WTC11 (cell line): ENCODE results near the gene MLPH. TPM values are rescaled to one million over a fixed set of nuclear protein-coding genes. Genes with fewer than 3 reads are reported as not detected.

Experiments
- ATAC-seq: fragments of 200-7000 bp; cut with Tn5 transposase; 2 replicates; pipeline ENCODE4 v1.10.0; 2021; ENCODE audit warnings: mild to moderate bottlenecking, moderate library complexity
- CTCF ChIA-PET: fragments of 300-600 bp; sonication (Branson Sonifier 250); formaldehyde crosslinking; loops from one replicate; lab custom pipeline; 2021; ENCODE audit warnings: antibody characterized with exemption; lab: Charles Lee
- POLR2A ChIA-PET: fragments of 350-600 bp; sonication (Branson Sonifier 250); formaldehyde crosslinking; loops from one replicate; lab custom pipeline; 2021; ENCODE audit warnings: antibody characterized with exemption; lab: Charles Lee
- DNase-seq: peaks from one replicate; pipeline ENCODE4 v3.0.0; 2021; ENCODE audit warnings: low spot score
- H3K27ac Mint-ChIP-seq: 2 replicates; pipeline ENCODE4 v1.8.0; 2021; ENCODE audit warnings: mixed read lengths
- H3K27me3 Mint-ChIP-seq: 2 replicates; pipeline ENCODE4 v1.8.0; 2021; ENCODE audit warnings: low read depth, mild to moderate bottlenecking, moderate library complexity, mixed read lengths
- H3K36me3 Mint-ChIP-seq: 2 replicates; pipeline ENCODE4 v1.8.0; 2021; ENCODE audit warnings: mixed read lengths
- H3K4me1 Mint-ChIP-seq: 2 replicates; pipeline ENCODE4 v1.8.0; 2022; ENCODE audit warnings: mixed read lengths
- H3K4me3 Mint-ChIP-seq: 2 replicates; pipeline ENCODE4 v1.8.0; 2021; ENCODE audit warnings: mild to moderate bottlenecking, moderate library complexity, mixed read lengths
- H3K9me3 Mint-ChIP-seq: 2 replicates; pipeline ENCODE4 v1.8.0; 2021; ENCODE audit warnings: mixed read lengths
- ARID4B ChIP-seq: sonication (generic); formaldehyde crosslinking; IDR thresholded peaks from 2 replicates; pipeline ENCODE4 v1.8.0; 2023; ENCODE audit warnings: missing genetic modification reagents, mild to moderate bottlenecking, borderline replicate concordance
- CREM ChIP-seq: sonication (generic); formaldehyde crosslinking; IDR thresholded peaks from 2 replicates; pipeline ENCODE4 v1.8.1; 2022; ENCODE audit warnings: mild to moderate bottlenecking, missing genetic modification reagents, moderate library complexity
- EMX1 ChIP-seq: fragments of 250-450 bp; sonication (Bioruptor Pico); IDR thresholded peaks from 2 replicates; pipeline ENCODE4 v1.8.0; 2021; ENCODE audit warnings: mild to moderate bottlenecking
- FOXP4 ChIP-seq: sonication (generic); formaldehyde crosslinking; IDR thresholded peaks from 2 replicates; pipeline ENCODE4 v1.8.0; 2022; ENCODE audit warnings: mild to moderate bottlenecking, missing genetic modification reagents
- HMGXB4 ChIP-seq: sonication (generic); formaldehyde crosslinking; IDR thresholded peaks from 2 replicates; pipeline ENCODE4 v1.8.1; 2023; ENCODE audit warnings: mild to moderate bottlenecking, moderate library complexity, missing genetic modification reagents
- KAT7 ChIP-seq: sonication (generic); formaldehyde crosslinking; IDR thresholded peaks from 2 replicates; pipeline ENCODE4 v1.8.1; 2023; ENCODE audit warnings: missing genetic modification reagents, mild to moderate bottlenecking, borderline replicate concordance
- MLX ChIP-seq: sonication (generic); formaldehyde crosslinking; IDR thresholded peaks from 2 replicates; pipeline ENCODE4 v1.8.1; 2023; ENCODE audit warnings: mild to moderate bottlenecking, missing genetic modification reagents, moderate library complexity
- NFE2L1 ChIP-seq: sonication (generic); formaldehyde crosslinking; IDR thresholded peaks from 2 replicates; pipeline ENCODE4 v1.8.1; 2023; ENCODE audit warnings: missing genetic modification reagents
- NR3C1 ChIP-seq: sonication (generic); formaldehyde crosslinking; conservative IDR thresholded peaks from 2 replicates; pipeline ENCODE4 v1.8.1; 2023; ENCODE audit warnings: low read depth, mild to moderate bottlenecking, missing genetic modification reagents
- SOX15 ChIP-seq: fragments of 250-450 bp; sonication (Bioruptor Pico); IDR thresholded peaks from 2 replicates; pipeline ENCODE4 v1.9.0; 2021; ENCODE audit warnings: mild to moderate bottlenecking
- TCF7 ChIP-seq: sonication (generic); formaldehyde crosslinking; IDR thresholded peaks from 2 replicates; pipeline ENCODE4 v1.8.0; 2022; ENCODE audit warnings: mild to moderate bottlenecking, low read depth, missing genetic modification reagents, moderate library complexity
- TP53 ChIP-seq: sonication (generic); formaldehyde crosslinking; IDR thresholded peaks from 2 replicates; pipeline ENCODE4 v1.8.1; 2023; ENCODE audit warnings: mild to moderate bottlenecking, missing genetic modification reagents
- ZBTB21 ChIP-seq: sonication (generic); formaldehyde crosslinking; IDR thresholded peaks from 2 replicates; pipeline ENCODE4 v1.8.1; 2023; ENCODE audit warnings: mild to moderate bottlenecking, missing genetic modification reagents, borderline replicate concordance
- ZNF232 ChIP-seq: sonication (generic); formaldehyde crosslinking; IDR thresholded peaks from 2 replicates; pipeline ENCODE4 v1.8.0; 2022; ENCODE audit warnings: mild to moderate bottlenecking, missing genetic modification reagents
- ZNF281 ChIP-seq: sonication (generic); formaldehyde crosslinking; IDR thresholded peaks from 2 replicates; pipeline ENCODE4 v1.8.0; 2023; ENCODE audit warnings: mild to moderate bottlenecking, missing genetic modification reagents
- ZNF532 ChIP-seq: fragments of 250-450 bp; sonication (Bioruptor Pico); IDR thresholded peaks from 2 replicates; pipeline ENCODE4 v1.9.0; 2021; ENCODE audit warnings: mild to moderate bottlenecking, borderline replicate concordance
- total RNA-seq: library from RNA; stranded (reverse); gene quantifications from 3 replicates; pipeline ENCODE4 v1.2.3, GENCODE V29; 2021

The MLPH gene
- total RNA-seq, 1 experiment from 2014 or later, result 10.3 TPM

- TF ChIP-seq ARID4B (CRISPR knock-in tag) (no peak), FOXP4 (no peak), NFE2L1 (CRISPR knock-in tag) (no peak)
Measured at GRCh38 chr2:237448171-237448570, 38.9 kb upstream of the MLPH start (continued).

- no peaks in the 10 kb centered on the region for H3K36me3 Mint-ChIP-seq
- H3K4me3 Mint-ChIP-seq, result no peak overlapping the region
- H3K27ac Mint-ChIP-seq, result no peak overlapping the region
- peaks cover 21% of the 10 kb centered on the region for H3K4me1 Mint-ChIP-seq
- peaks cover 17% of the 10 kb centered on the region for H3K27me3 Mint-ChIP-seq
- TF ChIP-seq KAT7 (CRISPR knock-in tag) (no peak), ZBTB21 (no peak), ZNF281 (no peak), EMX1 (CRISPR knock-in tag) (no peak), MLX (CRISPR knock-in tag) (no peak), TCF7 (CRISPR knock-in tag) (no peak), NR3C1 (CRISPR knock-in tag) (no peak), TP53 (no peak), ZNF232 (CRISPR knock-in tag) (no peak), ZNF532 (no peak), HMGXB4 (no peak), CREM (CRISPR knock-in tag) (no peak), SOX15 (CRISPR knock-in tag) (no peak)
- POLR2A ChIA-PET, result no interaction called here
- H3K9me3 Mint-ChIP-seq, result peaks cover 5% of the 10 kb centered on the region
- ATAC-seq (no peak), DNase-seq (no peak)
- CTCF ChIA-PET, result interaction anchor here (5.0 kb wide), 1 partner anchor 28 kb away, joined by 92 read pairs; no protein-coding TSS in a partner anchor
Measured at GRCh38 chr2:237448626-237449025, 38.4 kb upstream of the MLPH start.
